Adrenal gland (tissue), 12 donors: ENCODE results near the gene IDS. TPM values are rescaled to one million over a fixed set of nuclear protein-coding genes. Genes with fewer than 3 reads are reported as not detected.

Experiments used
- DNase-seq, 7 donors: peaks; one replicate each; pipeline ENCODE4 v3.0.0-alpha.2; 2019 to 2020
- H3K27ac ChIP-seq, 5 donors: fragments of 200-600 bp; sonication (generic) in 4 of 5; 1 replicate in 3 of 5; 2 replicates in 2 of 5; pipeline versions ENCODE4 v1.5.1 to v1.8.0; 2016 to 2020; ENCODE audit warnings: mild to moderate bottlenecking in 1 of 5
- H3K27me3 ChIP-seq: fragments of 200-600 bp; 2 replicates; pipeline ENCODE4 v1.8.0; 2021
- H3K36me3 ChIP-seq, 2 donors: fragments of 200-600 bp; replicated peaks in 1 of 2; 1 replicate in 1 of 2; 2 replicates in 1 of 2; pipeline versions ENCODE4 v1.5.1 to v1.8.0; 2018 to 2022
- H3K4me1 ChIP-seq, 2 donors: fragments of 200-600 bp; replicated peaks in 1 of 2; 1 replicate in 1 of 2; 2 replicates in 1 of 2; pipeline versions ENCODE4 v1.5.1 to v1.8.0; 2018 to 2021
- H3K4me3 ChIP-seq, 4 donors: fragments of 200-600 bp; sonication (generic) in 3 of 4; one replicate each; pipeline ENCODE4 v1.5.1; 2016 to 2018
- H3K9me3 ChIP-seq, 3 donors: fragments of 200-600 bp; sonication (generic) in 1 of 3; replicated peaks in 1 of 3; 1 replicate in 2 of 3; 2 replicates in 1 of 3; pipeline versions ENCODE4 v1.5.1 to v1.8.0; 2016 to 2021
- CTCF ChIP-seq, 6 experiments: fragments of 450-650 bp in 4 of 6; fragments of 200-600 bp in 2 of 6; sonication (generic) in 1 of 6; IDR thresholded peaks; 1 replicate in 5 of 6; 2 replicates in 1 of 6; pipeline versions ENCODE4 v1.5.1 to v1.8.0; 2016 to 2021; ENCODE audit warnings: antibody characterized with exemption in 6 of 6, mild to moderate bottlenecking in 2 of 6, moderate library complexity in 1 of 6
- POLR2A ChIP-seq, 2 donors: fragments of 450-650 bp; IDR thresholded peaks; one replicate each; pipeline ENCODE4 v1.6.1; 2017; ENCODE audit warnings: antibody characterized with exemption in 2 of 2, mild to moderate bottlenecking in 2 of 2, moderate library complexity in 1 of 2
- WGBS, 4 donors: extraction: QIAGEN DNeasy Blood & Tissue Kit in 2 of 4; methylation state at CpG; one replicate each; pipeline versions ENCODE4 v1.1.5 to v1.1.7; 2013 to 2017; 5-methylcytosine and 5-hydroxymethylcytosine counted together
- intact Hi-C, 2 donors: fragments of 100-400 bp; cut with DNase I; formaldehyde crosslinking; loops; one replicate each; pipeline versions ENCODE4 v1.14.1 to v1.15.0; 2022 to 2023
- polyA plus RNA-seq, 3 donors: library from polyadenylated mRNA; stranded (reverse); fragments of 200-250 nt in 2 of 3; fragments of 350-450 nt in 1 of 3; fragmentation: Illumina TruSeq in 1 of 3; extraction: RNeasy Lipid Tissue Mini Kit (QIAGEN cat#74804) in 1 of 3; gene quantifications; one replicate each; pipeline ENCODE4 v1.2.3, GENCODE V29; 2013 to 2014
- total RNA-seq, 9 donors: library from RNA; depleted of rRNA in 4 of 9; stranded (reverse); fragments of >200 nt in 4 of 9; fragments of 120-200 nt in 1 of 9; fragmentation: NEBNext Ultra II Directional in 1 of 9; extraction: Animal tissue kit (Norgen Biotek cat#: 25700) in 1 of 9; gene quantifications; one replicate each; pipeline versions ENCODE4 v1.1.0 to v1.2.4, GENCODE V29; 2013 to 2023
- donor health status: healthy with polysubstance abuse.
- donor health status: Bipolar disorder and iron deficiency.
- donor health status: DM: yes; HTN: yes; CAD: no.
- donor health status: DM: no; HTN: no; CAD: no.
- donor health status: DM: no; HTN: no; CAD: no.
- donor health status: DM: yes; HTN: yes; CAD: no.

IDS gene
- total and polyA plus RNA-seq, 12 donors: 19.5 to 87.6 (median 50.2) TPM

DNA sequence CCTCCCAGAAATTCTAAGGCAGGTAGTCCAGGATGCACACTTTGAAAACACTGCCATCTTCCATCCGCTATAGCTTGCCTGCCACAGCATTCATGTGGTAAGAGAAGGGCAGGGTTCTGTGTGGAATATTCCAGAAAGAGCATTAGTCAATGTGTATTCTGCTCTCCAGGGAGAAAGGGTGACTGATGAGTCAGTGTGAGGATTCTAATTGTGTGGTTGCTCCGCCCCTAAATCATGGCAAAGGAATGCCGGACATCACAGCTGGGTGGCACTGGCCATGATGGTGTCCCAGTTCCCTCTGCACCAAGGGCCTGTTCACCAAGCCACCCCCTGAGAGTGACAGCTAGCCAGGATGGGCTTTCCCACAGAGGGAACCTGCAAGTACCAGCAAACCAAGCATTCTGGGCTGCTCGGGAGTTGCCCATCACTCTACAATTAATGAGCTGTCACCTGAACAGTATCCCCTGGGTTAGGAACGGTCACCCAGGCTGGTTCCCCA is 9.5 kb downstream of the IDS start:
- 76 to 93% (median 83%) methylated on average over 2 to 5 of the region's 5 CpGs for WGBS, 4 donors
- peak in 1 of 7 donors; percentile 7 for DNase-seq
- H3K36me3 ChIP-seq: peaks cover 0 to 38% of the 10 kb centered on the region in 2 donors
- no peaks in the 10 kb centered on the region for H3K27me3 ChIP-seq
- intact Hi-C loops: no loop called here
- TF ChIP-seq CTCF (IDR thresholded peaks at IDR 0.05) (no peak), POLR2A (IDR thresholded peaks at IDR 0.05) (no peak)
- no peaks in the 10 kb centered on the region for H3K4me1 ChIP-seq
- no peaks in the 10 kb centered on the region for H3K9me3 ChIP-seq
- H3K4me3 ChIP-seq: no peak overlapping the region
- no peak overlapping the region for H3K27ac ChIP-seq

DNA sequence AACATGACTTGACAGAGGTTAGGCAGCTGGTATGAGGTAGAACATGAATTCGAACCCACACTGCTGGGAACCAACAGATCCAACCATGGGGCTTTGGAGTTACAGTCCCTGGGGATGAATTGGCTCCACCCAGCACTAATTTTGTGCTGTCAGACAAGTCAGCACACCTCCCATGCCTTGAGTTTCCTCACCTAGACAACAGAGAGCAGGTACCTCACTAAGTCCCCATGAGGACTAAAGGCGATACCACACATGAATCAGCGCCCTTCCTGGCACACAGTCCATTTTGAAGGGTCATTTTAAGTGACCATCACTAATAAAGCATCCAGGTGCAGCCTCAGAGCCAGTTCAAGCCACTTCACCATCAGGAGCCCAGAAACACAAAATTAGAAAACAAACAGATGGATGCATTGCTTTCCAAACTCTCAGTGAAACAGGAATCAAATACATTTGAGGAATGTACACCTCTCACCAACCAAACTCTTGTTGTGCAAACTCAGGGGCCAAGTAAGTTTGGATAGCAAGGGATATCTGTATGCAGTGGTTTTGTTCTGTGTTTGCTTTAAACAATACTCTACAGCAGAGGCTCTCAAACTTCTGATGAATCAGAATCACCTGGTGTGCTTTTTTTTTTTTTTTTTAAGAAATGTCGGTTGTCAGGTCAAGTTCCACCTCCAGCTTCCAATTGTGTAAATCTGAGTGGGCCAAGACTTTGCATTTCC is 10.1 kb downstream of the IDS start:
- TF ChIP-seq CTCF (IDR thresholded peaks at IDR 0.05) (no peak), POLR2A (IDR thresholded peaks at IDR 0.05) (no peak)
- Histone ChIP-seq H3K4me3 (no peak overlapping the region), H3K9me3 (no peaks in the 10 kb centered on the region), H3K36me3 (peaks cover 0 to 33% of the 10 kb centered on the region in 2 donors), H3K4me1 (no peaks in the 10 kb centered on the region), H3K27ac (no peak overlapping the region), H3K27me3 (no peaks in the 10 kb centered on the region)
- no peak for DNase-seq
- intact Hi-C loops: no loop called here
- 70 to 92% (median 82%) methylated on average over 3 to 4 of the region's 4 CpGs for whole genome bisulfite sequencing, 4 donors

- 72 to 87% (median 82%) methylated on average over 9 to 13 of the region's 13 CpGs for WGBS, 4 donors
- Histone ChIP-seq H3K9me3 (no peaks in the 10 kb centered on the region), H3K27me3 (no peaks in the 10 kb centered on the region), H3K36me3 (peaks cover 0 to 40% of the 10 kb centered on the region in 2 donors), H3K27ac (no peak overlapping the region), H3K4me1 (no peaks in the 10 kb centered on the region), H3K4me3 (no peak overlapping the region)
- no peak for DNase-seq
- TF ChIP-seq CTCF (IDR thresholded peaks at IDR 0.05) (no peak), POLR2A (IDR thresholded peaks at IDR 0.05) (no peak)
- intact Hi-C loops: no loop called here
These were observed 11.2 kb downstream of the IDS start for GRCh38 chrX:149493567-149494562.

DNA sequence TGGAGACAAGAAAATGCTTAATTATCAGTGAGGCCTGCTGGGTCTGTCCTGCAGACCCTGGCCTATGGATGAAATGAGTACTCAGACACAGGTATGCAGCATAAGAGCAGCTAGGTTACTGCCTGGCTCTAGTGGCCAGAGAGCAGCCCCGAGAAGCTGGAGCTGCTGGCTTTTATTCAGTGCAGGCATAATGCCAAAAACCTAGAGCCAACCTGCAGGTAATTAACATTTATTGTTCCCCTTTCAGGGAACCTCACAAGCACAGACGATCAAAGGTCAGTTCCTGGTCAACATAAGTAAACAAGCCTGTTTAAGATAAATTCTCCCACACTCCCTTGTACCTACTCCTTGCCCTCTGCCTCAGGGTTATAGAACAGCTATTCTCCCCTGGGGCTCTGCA is 13.3 kb downstream of the IDS start:
- Histone ChIP-seq H3K36me3 (peaks cover 0 to 34% of the 10 kb centered on the region in 2 donors), H3K4me3 (no peak overlapping the region), H3K27me3 (no peaks in the 10 kb centered on the region), H3K27ac (no peak overlapping the region), H3K9me3 (no peaks in the 10 kb centered on the region), H3K4me1 (no peaks in the 10 kb centered on the region)
- WGBS, 4 donors: 25 to 71% (median 65%) methylated on average over 1 to 2 of the region's 2 CpGs
- TF ChIP-seq CTCF (IDR thresholded peaks at IDR 0.05) (no peak), POLR2A (IDR thresholded peaks at IDR 0.05) (no peak)
- intact Hi-C loops: no loop called here
- DNase-seq: no peak
